GM12801 (cell line): ENCODE measurements around the gene SNX1.

Experiments used
- CTCF ChIP-seq: IDR thresholded peaks from one replicate; pipeline ENCODE4 v1.5.1; 2011; ENCODE audit warnings: control low read depth; ENCODE audit not compliant: insufficient read length; ENCODE audit errors: extremely low read depth

Gene SNX1

GRCh38 chr15:64100958-64101357, 5.2 kb downstream of the SNX1 start:
- no peak for TF ChIP-seq CTCF

- TF ChIP-seq CTCF = no peak
Observed at GRCh38 chr15:64102497-64102896, 6.7 kb downstream of the SNX1 start.

- no peak for TF ChIP-seq CTCF
Observed at GRCh38 chr15:64105113-64105704, 9.4 kb downstream of the SNX1 start.

GRCh38 chr15:64107337-64107736, 11.6 kb downstream of the SNX1 start:
- no peak for TF ChIP-seq CTCF

- TF ChIP-seq CTCF = no peak
Observed at GRCh38 chr15:64110950-64111678, 15.3 kb downstream of the SNX1 start.

- TF ChIP-seq CTCF = no peak
Observed at GRCh38 chr15:64111679-64112050, 15.9 kb downstream of the SNX1 start.

GRCh38 chr15:64112073-64112772, 16.4 kb downstream of the SNX1 start:
- TF ChIP-seq CTCF = no peak
